Activated CD8-positive, alpha-beta memory T cell treated with anti-CD3 and anti-CD28 coated beads, Interleukin-2, amount 50 U/mL, for 1 hour (primary cell): ENCODE data around the gene LAMTOR4.

Source experiments
- DNase-seq: peaks from one replicate; pipeline ENCODE4 v3.0.0-alpha.2; 2020; ENCODE audit errors: extremely low read depth

Gene LAMTOR4

DNA sequence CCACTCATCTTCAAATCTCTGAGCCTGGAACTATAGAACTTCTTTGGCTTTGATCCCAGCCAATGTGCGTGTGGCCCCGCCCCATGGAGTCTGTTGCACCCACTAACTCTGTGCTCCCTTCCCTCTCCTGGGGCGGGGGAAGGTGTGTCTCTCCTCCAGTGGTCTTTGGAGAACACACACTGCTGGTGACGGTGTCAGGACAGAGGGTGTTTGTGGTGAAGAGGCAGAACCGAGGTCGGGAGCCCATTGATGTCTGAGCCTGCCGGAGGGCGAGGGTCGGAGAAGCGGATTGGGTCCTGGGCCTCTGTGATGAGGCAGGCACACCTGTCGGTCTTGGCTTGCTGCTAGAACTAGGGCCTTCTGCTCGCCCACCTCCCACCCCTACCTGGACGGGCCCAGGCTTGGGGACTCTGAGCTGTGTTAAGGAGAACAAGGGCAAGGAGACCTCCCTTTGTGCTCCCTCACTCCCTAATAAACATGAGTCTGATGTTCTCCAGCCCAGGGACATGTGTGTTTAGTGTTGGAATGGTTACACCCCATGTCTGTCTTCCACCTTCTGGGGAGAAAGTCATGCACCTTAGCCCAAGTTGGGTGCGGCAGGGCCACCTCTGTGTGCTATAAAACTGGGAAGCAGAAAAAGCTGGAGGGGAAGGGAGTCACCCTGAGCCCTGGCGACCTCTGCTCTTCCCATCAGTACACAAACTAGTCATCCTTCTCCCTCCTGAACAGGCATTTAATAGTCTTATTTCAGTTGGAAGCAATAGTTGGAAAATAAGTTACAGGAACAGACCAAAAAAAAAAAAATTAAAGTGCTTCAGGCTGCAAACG, 5.2 kb downstream of the LAMTOR4 start:
- no peak for DNase-seq

DNA sequence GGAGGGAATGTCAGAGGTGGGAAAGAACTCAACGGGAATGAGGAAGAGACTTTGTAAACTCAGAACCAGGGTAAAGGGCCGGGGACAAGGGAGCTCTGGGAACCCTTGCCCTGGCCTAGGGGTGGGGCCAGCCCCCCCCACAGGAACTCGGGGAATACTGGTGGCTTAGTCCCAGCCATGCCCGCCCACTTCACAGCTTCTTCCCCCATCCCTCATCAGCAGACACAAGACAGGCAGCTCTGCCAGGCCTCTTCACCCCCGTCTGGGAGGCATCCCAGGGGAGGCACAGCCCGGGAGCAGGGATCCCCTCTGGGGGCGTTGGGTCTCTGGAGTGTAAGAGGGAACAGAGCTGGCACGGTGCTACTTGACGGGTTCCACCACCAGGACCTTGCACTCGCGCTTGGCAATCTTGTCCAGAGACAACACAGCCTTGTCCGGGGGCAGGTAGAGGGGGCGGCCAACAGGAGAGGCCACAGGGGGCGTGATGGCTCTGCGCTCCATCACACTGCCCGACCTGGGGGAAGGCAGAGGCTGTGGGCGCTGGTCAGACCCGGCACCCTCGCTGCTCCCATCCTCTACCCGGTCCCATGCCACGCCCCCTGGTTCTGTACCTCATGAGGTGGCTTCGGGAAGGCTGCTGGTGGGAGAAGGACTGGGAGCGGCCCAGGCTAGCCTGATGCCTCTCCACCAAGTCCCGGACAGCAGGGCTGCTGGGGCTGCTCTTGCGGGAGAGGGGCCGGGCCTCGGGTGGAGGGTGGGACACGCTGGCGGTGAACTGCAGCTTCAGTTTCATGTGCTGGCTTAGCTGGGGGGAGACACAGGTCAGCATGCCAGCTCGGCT, 6.2 kb downstream of the LAMTOR4 start:
- no peak for DNase-seq

DNA sequence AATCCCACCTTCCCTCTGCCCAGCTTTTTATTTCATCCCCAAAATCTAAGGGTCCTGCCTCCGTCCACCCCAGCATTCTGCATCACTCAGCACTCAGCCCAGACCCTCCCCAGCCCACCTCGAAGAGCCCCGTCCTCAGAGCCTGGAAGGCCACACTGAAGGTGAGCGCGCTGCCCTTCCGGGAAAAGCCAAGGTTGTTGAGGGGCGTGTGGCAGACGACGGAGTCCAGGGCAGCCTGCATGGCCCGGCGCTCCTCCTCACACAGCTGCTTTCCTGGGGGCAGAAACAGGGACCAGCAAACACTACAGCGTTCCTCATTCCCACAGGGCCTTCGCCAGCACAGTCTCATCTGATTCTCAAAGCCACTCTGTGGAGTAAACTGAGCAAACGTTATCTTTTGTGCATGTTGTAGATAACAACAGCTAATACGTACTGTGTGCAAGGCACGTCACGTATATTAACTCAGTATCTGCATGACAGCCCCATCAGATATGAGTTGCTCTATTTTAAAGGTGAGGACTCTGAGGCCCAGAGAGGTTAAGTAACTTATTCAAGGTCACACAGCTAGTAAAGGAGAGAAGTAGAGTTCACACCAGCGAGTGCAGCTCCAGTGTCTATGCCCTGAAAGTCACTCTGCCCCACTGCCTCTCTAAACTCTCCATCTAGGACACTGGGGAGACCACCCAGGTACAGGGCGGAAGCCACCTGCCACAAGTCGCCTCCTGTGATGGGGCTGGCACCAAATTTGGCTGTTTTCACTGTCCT, 7.0 kb downstream of the LAMTOR4 start:
- no peak for DNase-seq

DNA sequence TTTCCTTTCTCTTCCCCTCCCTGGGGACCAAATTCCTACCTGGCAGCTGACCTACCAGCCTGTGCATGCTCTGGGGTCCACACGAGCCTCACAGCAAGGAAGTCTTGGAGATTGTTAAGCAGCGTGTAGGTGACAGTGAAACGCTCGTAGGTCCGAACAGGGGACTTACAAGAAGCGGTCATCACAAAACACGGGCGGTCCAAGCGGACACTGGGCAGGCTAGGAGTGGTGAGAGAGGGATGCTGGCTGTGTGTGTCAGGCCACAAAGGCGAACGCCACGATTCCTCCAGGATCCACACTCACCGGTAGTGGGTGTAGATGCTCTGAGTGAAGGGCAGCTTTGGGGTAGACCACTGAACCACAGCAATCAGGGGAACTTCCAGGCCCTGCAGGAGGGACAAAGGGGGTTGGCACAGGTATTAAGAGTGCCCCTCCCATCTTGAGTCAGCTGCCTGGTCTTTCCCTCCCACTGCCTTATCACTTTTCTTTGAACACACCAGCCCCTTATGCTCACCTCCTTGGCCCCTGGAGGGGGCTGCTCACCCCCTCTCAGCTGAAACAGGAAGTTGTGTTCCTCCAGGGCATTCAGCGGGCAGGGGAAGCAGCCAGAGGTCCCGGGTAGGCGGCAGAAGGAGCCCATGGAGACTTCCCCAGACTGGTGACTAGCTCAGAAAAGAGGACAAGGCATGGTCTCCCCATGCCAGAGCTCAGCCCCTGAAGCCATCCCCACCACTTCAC, 7.8 kb downstream of the LAMTOR4 start:
- no peak for DNase-seq

DNA sequence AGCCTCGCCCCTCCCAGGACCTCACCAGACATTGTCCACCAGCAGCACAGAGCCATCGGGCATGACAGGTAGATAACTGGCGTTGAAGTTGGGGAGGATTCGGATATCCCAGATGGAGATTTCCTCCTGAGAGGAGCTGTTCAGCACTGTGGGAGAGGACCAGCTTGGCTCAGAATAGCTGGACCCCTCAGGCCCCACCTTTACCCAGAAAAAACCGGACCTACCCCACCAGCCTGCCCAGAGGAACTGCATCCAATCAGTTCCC, 8.3 kb downstream of the LAMTOR4 start:
- no peak for DNase-seq

DNA sequence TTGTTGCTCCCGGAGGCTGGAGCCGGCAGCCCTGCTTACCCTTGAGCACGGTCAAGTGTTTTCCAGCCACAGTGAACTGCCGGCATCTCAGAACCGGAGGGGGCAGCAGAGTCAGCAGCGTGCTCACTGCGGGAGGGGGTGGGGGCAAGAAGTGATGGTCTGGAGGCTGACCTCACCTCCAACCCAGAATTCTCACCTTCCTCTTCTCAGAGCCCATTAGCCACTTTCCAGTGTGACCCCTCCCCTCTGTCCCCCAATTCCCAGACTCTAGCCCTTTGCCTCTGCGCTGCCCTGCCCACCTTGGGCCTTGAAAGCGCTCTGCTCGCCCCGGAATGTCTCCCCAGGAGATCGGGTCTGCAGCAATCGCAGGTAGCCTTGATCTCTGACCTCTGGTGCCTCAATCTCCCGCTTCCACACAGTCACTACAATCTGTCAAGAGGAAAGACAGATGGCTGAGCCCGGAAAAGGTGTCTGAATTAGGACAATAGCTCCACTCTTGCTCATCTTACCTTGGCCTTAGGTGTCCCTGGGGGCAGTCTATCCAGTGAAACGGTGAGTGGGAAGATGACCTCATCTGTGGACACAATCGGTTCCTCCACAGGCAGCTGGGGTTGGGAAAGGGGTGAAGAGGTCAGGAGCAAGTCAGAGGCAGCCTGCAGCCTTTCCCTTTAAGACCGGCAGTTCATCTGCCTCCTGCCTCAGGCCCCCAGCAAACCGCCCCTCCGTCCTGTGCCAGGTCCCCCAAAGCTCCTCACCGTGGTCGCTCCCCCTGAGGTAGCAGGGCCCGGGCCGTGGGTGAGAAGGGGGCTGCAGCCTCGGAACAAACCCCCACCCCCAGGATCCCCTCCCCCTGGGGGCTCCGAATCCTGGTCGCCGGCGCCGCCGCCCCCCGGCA, 8.9 kb downstream of the LAMTOR4 start:
- DNase-seq: no peak

DNA sequence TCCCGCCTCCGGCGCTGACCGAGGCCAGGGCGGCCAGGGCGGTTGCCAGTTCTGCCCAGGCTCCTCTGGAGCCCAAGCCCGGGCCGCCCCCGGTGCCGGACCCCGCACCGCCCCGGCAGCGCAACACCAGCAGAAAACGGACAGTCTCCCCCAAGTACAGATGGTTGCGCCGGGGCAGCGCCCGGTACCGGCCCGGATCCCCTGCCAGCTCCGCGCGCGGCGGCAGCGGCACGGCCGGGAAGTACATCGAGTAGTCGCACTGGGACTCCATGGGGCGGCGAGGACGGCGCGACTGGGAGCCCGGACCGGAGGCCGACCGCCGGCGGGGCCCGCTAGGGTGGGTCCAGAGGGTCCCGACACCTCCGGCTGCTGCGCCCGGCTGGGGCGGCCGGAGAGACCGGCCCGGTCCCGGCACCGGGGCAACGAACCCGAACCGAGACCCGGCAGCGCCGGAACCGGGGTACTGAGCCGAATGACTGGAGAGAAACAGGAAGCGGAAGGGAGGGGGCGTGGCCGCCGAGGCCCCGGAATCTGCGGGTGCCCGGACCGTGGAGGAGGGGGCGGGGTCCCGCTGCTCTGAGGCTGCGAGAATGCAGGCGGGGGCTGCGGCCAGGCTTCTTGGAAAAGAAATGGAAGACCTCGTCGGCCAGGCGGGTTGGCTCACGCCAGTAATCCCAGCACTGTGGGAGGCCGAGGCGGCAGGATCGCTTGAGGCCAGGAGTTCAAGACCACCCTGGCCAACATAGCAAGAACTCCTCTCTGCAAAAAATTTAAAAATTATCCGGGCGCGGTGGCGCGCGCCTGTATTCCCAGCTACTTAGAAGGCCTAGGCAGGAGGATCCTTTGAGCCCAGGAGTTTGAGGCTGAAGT, 9.7 kb downstream of the LAMTOR4 start, which contains the start of gene TRAPPC14:
Gene TRAPPC14 (minus strand): TSS at position 495 of the 870 bp plus-strand sequence. CDS start 224 bp downstream, at position 271.
- peak; percentile 64 for DNase-seq

DNA sequence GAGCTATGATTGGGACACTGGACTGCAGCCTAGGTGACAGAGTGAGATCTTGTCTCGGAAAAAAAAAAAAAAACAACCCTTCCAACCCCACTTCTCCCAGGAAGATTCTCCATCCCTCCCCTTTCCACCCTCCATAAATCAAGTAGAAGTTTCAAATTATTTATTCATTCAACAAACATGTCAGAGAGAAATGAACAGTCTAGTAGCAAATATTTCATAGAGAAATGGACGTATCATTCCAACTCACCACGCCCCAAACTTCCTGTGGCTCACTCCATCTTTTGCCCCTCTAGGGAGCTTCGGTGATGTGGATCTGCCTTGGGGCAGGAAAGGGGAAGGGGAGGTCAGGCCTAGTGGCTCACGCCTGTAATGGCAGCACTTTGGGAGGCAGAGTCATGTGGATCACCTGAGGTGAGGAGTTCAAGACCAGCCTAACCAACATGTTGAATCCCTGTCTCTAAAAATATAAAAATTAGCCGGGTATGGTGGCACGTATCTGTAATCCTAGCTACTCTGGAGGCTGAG, 10.4 kb downstream of the LAMTOR4 start:
- DNase-seq: no peak

DNA sequence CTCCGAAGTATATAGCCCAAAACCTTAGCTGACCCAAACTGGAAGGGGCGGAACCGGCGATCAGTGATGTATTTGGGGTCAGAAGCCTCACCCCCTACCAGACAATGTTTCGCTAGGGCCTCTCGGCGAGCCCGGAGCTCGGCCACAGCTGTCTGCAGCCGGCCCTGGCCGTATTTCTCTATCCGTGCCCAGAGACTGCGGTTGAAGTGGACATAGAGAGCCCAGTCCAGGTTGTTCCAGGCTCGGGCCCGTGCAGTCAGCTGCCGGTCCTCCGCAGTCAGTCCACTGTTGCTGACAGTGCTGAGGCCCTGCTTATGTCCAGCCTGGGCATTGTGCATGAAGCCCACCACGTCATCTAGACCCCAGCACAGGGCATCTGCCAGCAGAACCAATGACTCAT, 11.3 kb downstream of the LAMTOR4 start:
- DNase-seq: no peak

DNA sequence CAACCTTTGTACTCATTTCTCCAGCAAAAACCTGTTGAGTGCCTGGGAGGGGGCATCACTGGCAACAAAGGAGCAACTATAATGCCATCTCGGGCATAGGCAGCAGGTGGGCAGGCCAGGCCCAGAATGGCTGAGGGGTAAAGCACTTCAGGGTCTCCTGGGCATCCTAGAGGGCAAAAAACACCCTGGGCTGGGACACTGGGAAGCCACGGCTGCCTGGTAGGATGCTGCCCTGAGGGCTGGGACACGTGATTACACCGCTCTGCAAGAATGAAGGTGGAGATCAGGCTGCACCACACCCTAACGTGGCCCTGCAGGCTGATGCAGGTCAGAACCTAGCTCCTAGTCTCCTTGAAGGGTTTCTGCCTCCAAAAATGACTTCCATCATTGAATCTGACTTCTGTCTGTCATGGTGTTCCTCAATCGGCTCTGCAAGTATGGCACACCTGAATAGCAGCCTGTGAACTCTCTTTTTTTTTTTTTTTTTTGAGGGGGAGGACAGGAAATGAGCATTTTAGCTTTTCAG, 14.4 kb downstream of the LAMTOR4 start:
- DNase-seq: no peak

DNA sequence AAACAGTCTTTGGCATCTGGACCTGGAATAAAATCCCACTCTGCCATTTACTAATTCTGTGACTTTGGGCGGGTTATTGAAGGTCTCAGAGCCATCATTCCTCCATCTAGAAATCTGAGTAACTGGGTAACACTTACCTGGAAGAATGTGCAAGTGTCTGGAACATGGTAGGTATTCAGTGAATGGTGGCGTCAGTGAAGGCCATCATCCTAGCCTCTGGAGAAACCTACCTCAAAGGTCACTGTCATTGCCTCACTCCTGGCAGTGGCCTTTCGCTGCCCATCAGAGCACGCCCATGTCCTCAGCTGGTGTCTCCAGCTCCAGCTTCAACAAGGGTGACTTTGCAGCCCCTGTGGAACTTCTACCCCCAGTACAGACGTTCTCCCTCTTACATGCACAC, 15.2 kb downstream of the LAMTOR4 start:
- no peak for DNase-seq

DNA sequence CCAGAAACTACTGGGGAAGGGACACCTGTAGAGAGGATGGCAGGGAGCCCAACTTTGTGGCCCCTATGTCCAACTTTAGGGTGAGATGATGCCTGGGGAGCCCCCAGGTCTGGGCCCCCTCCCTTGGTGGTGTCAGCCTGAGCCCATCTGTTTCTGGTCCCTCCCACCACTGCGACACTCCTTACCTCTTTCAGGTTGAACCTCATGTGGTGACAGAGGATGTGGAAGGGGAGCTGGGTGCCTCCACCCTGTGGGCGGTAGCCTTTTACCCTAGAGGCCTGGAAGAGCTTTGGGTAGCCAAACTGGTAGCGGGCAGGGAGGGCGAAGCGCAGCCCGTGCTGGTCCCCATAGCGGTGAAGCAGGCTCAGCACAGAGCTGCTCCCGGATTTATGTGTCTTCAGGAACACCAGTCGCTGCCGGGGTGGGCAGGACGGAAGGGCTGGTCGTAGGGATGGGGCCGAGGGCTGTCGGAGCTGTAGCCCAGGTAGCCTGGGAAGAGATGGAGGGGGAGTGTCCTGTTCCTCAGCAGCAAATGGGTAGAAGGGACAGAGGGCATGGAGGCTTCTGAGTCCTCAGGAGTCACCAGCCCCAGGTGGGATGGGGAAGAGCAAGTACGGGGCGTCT, 17.7 kb downstream of the LAMTOR4 start:
- DNase-seq: no peak

DNA sequence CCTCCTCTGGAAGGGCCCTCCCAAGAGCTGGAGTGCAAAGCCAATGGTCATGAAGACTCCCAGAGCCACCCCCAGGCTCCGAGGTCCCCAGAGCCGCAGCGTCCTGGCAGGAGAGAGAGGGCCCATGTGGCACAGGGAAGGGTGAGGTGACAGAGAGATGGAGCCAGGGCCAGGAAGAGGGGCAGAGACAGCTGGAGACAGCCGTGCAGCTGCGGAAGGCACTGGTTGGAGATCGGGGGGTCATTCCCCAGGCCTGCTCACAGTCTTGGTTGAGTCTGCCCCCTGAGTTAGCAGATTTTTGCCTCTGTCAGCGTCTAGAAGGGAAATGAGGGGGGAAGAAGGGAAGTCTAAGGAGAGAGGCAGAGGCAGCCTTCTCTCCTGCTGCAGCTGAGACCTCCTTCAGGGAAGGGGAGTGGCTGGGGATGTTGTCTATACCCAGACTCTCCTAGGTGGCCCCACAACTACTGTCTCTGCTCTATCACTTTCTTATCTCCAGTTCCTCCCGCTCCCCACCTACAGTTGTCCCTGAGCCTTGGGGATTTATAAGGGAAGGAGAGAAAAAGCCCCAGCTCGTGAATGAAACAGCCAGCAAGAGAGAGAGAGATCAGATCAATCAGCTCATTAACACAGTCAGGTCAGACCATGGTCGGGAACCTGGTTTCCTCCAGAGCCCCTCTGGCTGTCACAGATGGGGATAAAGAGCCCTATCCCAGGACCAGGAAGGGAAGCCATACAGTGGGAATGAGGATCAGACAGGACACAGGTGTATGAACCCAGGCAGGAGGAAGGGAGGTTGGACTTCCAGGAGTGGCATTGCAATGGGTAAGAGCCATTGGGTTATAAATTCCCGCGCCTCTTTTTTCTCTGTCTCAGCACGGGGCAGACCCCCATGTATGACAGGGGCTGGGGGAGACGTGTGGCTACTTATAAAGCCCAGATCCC, 18.5 kb downstream of the LAMTOR4 start:
- DNase-seq: no peak

DNA sequence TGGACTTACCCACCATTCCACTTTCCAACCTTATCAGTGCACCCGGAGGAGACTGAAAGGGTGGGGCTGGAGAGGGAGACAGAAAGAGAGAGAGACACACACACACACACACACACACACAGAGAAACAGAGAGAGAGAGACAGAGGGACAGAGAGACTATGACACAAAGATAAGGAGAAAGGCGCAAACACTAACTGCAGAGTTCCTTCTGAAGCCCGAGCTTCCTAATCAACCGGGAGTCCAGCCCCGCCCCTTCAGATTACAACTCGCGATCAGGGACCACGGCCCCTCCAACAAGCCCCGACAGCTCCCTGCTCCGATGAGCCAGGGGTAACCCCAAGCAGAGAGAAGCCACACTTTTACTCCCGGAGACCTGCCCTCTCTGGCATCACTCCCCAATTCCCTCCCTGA, 19.2 kb downstream of the LAMTOR4 start:
- DNase-seq: no peak

DNA sequence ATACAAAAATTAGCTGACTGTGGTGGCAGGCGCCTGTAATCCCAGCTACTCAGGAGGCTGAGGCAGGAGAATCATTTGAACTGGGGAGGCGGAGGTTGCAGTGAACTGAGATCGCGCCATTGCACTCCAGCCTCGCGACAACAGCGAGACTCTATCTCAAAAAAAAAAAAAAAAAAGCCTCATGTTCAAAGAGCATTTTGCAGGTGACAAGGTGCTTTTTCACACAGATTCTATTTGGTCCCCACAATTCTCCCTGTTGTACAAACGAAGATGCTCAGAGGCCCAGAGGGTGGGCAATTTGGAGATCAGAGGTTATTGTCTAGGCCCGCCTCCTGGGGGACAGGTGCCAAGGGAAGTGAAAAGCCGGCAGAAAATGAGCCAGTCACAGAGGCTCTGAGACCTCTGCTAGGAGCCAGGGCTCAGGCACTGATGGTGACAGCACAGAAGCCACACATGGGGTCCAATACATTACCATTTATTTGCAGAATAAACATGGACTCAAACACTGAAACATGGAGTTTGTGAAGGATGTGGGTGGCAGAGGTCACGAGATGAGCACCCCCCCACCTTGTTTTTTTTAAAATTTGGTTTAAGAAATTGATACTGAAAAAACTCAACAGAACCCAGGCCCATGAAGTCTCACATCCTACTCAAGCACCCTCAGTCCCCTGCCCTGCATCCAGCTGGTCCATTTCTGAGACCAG, 20.6 kb downstream of the LAMTOR4 start:
- no peak for DNase-seq

DNA sequence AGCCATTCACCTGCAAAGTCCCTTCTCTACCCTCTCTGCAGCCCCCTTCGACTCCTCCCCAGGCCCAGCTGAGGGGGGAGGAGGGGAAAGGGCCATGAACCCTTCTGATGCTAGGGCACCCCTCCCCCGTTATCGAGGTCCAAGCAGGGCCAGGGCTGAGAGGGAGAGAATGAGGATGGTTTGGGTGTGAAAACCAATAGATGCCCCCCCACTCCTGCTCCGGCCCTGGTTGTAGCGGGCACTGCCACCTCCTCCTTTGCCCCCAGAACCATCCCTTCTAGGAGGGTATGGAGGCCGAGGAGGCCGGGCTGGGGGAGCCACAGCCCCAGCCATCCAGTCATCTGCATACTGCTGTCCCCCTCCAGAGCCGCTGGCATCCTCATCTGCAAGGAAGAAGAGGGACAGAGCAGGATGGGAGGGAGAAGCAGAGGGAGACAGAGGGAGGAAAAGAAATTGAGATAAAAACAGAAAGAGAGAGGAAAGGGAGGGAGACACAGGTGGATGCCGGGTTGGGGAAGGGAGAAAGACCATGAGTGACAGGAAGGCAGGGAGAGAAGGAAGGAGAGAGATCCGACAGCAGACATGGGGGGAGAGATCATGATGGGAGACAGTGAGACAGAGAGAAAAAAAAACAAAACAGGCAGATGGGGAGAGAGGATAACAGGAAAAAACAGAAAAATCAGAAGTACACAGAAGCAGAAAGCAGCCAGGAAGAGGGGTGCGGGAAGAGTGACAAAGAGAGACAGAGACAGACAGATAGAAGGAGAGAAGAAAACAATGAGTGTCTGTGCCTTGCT, 21.6 kb downstream of the LAMTOR4 start:
- no peak for DNase-seq
